Epithelial cell of esophagus (primary cell): ENCODE results near the gene LRP8.

ENCODE experiments used
- DNase-seq: peaks from one replicate; pipeline ENCODE4 v3.0.0; 2010; ENCODE audit warnings: low read depth
- H3K4me3 ChIP-seq: 2 replicates; pipeline ENCODE4 v1.5.1; 2011; ENCODE audit warnings: mild to moderate bottlenecking, low read length, control low read depth
- TF ChIP-seq, protein P1 (sequence below): IDR thresholded peaks from 2 replicates; pipeline ENCODE4 v1.5.1; 2011; ENCODE audit warnings: low read depth, mild to moderate bottlenecking, low read length, control low read depth, inconsistent platforms; ENCODE audit not compliant: insufficient read depth; ENCODE audit errors: missing control alignments

LRP8 gene

DNA sequence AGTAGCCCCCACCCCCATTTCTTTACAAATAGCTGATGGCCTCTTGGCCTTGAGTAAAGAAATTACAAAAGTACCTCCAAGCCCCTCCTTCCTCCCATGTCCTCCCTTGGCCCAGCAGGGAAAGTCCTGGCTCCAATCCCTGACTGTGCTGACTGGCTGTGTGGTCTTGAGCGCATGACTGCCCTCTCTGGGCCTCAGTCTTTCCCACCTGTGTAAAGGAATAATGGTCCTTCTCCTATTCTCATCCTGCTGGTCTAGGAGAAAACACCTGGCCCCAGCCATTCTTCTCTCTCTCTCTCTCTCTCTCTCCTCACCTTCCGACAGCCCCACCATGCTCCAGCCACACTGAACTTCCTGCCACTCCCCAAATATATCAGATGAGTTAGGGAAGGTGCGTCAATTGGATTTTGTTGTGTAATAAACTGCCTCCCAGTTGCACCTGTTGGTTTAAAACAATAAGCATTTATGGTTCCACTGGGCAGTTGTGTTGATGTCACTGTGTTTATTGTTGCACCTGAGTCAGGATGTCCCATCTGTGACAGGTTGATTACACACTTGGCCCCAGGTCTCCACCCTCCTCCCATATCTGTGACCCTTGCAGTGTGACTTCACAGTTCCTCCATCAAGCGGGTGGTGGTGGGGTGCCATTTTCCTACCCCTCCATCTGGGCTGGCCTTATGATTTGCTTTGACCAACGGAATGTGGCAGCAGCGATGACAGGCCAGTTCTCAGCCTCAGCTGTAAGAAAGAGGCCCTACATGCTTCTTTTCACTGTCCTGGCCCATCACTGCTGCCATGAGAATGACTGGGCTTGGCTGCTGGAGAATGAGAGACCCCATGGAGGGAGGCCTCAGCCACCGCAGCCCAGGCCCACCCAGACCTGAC, 22.3 kb upstream of the LRP8 start:
- DNase-seq, result no peak
- TF ChIP-seq, protein P1, sequence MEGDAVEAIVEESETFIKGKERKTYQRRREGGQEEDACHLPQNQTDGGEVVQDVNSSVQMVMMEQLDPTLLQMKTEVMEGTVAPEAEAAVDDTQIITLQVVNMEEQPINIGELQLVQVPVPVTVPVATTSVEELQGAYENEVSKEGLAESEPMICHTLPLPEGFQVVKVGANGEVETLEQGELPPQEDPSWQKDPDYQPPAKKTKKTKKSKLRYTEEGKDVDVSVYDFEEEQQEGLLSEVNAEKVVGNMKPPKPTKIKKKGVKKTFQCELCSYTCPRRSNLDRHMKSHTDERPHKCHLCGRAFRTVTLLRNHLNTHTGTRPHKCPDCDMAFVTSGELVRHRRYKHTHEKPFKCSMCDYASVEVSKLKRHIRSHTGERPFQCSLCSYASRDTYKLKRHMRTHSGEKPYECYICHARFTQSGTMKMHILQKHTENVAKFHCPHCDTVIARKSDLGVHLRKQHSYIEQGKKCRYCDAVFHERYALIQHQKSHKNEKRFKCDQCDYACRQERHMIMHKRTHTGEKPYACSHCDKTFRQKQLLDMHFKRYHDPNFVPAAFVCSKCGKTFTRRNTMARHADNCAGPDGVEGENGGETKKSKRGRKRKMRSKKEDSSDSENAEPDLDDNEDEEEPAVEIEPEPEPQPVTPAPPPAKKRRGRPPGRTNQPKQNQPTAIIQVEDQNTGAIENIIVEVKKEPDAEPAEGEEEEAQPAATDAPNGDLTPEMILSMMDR, result no peak
- H3K4me3 ChIP-seq, result no peak overlapping the region

DNA sequence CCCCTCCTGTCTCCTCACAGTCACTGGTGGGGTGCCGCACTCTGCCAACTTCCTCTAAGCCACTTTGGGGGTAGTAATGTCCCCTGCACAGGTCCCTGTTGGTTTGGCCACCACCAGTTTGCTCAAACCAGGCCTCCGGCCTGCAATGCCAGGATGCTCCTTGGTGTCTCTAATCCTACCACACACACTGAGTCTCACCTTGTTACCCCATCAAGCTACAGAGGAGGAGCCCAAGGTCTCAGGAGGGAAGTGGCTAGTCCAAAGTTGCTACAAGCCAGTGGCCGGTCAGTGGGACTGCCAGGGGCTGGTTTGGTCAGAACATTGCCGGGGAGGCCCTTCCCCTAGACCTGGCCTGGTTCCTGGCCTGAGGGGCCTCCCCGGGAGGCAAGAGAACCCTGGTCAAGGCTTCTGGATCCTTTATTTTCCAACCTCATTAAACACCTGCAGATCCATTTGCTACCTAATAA, 21.5 kb upstream of the LRP8 start:
- no peak for DNase-seq
- H3K4me3 ChIP-seq, result no peak overlapping the region
- TF ChIP-seq, protein P1, result no peak

DNA sequence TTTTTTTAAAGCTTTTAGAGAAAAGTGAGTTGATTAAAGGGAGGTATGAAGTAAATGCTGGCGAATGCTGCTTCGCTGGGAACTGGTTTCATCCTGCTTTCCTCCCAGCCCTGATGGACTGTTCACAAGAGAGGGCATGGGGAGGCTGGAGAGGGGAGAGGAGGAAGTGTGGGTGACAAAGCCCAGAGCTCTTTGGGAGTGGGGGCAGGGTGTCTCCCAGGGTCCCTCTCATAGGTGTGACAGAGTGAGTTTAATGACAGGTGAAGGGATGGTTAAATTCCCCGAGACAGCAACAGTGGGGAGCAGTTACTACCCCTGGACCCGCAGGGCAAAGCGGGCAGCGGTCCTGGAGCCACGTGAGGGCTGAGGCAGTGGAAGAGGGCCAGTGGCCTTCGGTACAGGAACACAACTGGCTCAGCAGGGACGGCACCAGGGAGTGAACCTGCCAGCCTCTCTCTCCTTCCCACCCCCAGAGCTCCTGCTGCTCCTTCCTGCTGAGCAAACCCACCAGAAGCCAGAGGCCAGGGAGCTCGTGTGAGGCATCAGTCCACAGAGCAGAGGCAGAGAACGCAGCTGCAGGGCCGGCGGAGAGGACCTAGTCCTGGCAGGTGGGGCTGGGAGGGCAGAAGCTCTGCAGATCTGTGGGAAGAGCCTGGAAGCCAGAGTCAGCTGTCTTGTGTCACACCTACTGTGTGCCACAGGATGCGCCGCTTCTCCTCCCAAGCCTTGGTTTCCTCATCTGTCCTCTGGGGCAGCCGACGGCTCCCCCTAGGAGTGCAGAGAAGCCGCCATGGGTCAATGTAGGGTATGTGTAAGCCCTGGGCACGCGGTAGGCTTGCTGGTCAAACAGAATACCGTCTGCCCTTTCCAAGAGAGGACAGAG, 20.9 kb upstream of the LRP8 start:
- TF ChIP-seq, protein P1, result no peak
- DNase-seq, result no peak
- no peak overlapping the region for H3K4me3 ChIP-seq

DNA sequence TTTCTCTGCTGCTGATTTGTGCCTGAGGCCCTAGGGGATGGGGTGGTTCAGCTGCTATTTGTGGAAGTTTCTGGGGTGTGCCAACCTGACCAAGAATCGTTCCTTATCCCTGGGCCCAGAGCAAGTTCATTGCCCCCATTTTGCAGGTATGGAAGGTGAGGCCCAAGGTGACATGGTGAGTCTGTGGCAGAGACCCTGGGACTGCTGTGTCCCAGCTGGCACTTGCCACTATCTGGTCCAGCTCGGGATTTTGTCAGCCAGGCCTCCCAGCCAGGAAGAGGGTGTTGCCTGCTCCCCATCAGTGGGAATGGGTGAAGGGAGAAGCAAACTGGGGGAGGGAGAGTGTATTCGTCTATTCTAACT, 18.9 kb upstream of the LRP8 start:
- no peak overlapping the region for H3K4me3 ChIP-seq
- DNase-seq, result no peak
- TF ChIP-seq, protein P1, result no peak

DNA sequence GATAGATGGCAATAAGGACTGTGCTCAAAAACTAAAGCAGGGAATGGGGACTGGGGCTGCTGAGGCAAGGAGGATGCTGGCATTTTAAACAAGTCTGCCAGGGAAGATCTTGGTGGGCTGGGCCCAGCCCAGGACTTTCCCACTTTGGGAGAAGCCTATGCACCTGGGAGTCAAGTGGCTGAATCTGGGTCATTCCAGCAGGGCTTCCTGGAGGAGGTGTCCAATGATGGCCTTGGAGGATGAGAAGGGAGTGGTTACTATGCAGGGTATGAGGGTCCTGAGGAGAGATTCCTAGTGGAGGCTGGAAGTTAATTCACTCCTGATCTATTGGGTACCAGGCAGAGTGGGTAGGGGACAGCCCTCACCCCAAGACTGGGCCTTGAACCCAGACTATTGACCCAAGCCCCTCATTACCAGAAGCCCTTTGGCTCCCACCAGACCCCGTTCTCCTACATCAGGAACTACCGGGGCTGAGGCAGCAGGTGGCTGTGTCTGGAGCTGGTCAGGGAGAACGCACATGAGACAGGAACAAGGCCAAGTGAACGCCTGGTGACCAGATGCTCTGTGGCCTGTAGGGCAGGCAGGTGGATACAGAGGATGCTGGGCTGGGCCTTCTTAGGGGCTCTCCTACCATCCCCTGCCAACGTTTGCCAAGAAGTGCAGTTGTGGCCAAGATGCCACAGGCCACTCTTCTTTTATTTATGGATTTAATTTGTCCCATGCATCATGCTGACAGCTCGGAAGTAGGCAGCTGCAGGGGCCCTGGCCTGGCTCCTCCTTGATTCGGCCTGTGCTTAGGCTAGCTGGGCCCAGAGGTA, 18.3 kb upstream of the LRP8 start:
- no peak overlapping the region for H3K4me3 ChIP-seq
- DNase-seq, result no peak
- TF ChIP-seq, protein P1, result no peak
